Loucy (cell line): ENCODE results near the gene CACNA1I.

Source experiments
- H2AFZ ChIP-seq: fragments of 200-600 bp; sonication (generic); 2 replicates; pipeline ENCODE4 v1.6.0; 2016; ENCODE audit warnings: antibody characterized with exemption, mild to moderate bottlenecking, low read length, moderate library complexity
- H3F3A ChIP-seq: fragments of 200-600 bp; 2 replicates; pipeline ENCODE4 v1.6.0; 2016; ENCODE audit warnings: antibody characterized with exemption, low read depth, mild to moderate bottlenecking
- H3K27me3 ChIP-seq: fragments of 200-600 bp; sonication (generic); 2 replicates; pipeline ENCODE4 v1.6.1; 2014; ENCODE audit warnings: low read length, mild to moderate bottlenecking; ENCODE audit not compliant: insufficient read depth, poor library complexity, severe bottlenecking
- H3K36me3 ChIP-seq: fragments of 200-600 bp; sonication (generic); 2 replicates; pipeline ENCODE4 v1.6.1; 2016; ENCODE audit warnings: low read length; ENCODE audit not compliant: insufficient read depth
- H3K4me1 ChIP-seq: fragments of 200-600 bp; sonication (generic); 2 replicates; pipeline ENCODE4 v1.5.1; 2014; ENCODE audit warnings: low read length, mild to moderate bottlenecking; ENCODE audit not compliant: insufficient read depth, poor library complexity, severe bottlenecking
- H3K4me2 ChIP-seq: fragments of 200-600 bp; sonication (generic); 2 replicates; pipeline ENCODE4 v1.6.0; 2014; ENCODE audit warnings: antibody characterized with exemption, low read length, low read depth, mild to moderate bottlenecking; ENCODE audit not compliant: poor library complexity, severe bottlenecking
- H3K4me3 ChIP-seq: fragments of 200-600 bp; sonication (generic); 2 replicates; pipeline ENCODE4 v1.5.1; 2014; ENCODE audit warnings: low read length, mild to moderate bottlenecking, mixed read lengths; ENCODE audit not compliant: poor library complexity, severe bottlenecking
- H3K79me2 ChIP-seq: fragments of 200-600 bp; sonication (generic); 2 replicates; pipeline ENCODE4 v1.6.1; 2014; ENCODE audit warnings: low read length; ENCODE audit not compliant: insufficient read depth
- H3K9ac ChIP-seq: fragments of 200-600 bp; sonication (generic); 2 replicates; pipeline ENCODE4 v1.6.0; 2014; ENCODE audit warnings: mild to moderate bottlenecking, low read depth, low read length, moderate library complexity; ENCODE audit not compliant: poor library complexity, severe bottlenecking
- H3K9me2 ChIP-seq: fragments of 200-600 bp; sonication (generic); replicated peaks from 2 replicates; pipeline ENCODE4 v1.6.1; 2016; ENCODE audit warnings: low read depth, low read length, mixed read lengths
- H3K9me3 ChIP-seq: fragments of 200-600 bp; sonication (generic); 2 replicates; pipeline ENCODE4 v1.6.1; 2014; ENCODE audit warnings: mild to moderate bottlenecking, antibody characterized with exemption, low read length, low read depth; ENCODE audit not compliant: insufficient read depth
- H4K20me1 ChIP-seq: fragments of 200-600 bp; sonication (generic); 2 replicates; pipeline ENCODE4 v1.6.0; 2014; ENCODE audit warnings: antibody characterized with exemption, low read length, mild to moderate bottlenecking; ENCODE audit not compliant: insufficient read depth, poor library complexity, severe bottlenecking
- EZH2phosphoT487 ChIP-seq: fragments of 200-600 bp; IDR thresholded peaks from 2 replicates; pipeline ENCODE4 v1.6.1; 2018; ENCODE audit warnings: antibody characterized with exemption, mild to moderate bottlenecking, moderate library complexity, borderline replicate concordance
- TF ChIP-seq, protein P1 (sequence below): fragments of 200-600 bp; sonication (generic); conservative IDR thresholded peaks from 2 replicates; pipeline ENCODE4 v1.5.1; 2014; ENCODE audit warnings: mild to moderate bottlenecking, antibody characterized with exemption, low read length

CACNA1I gene

DNA sequence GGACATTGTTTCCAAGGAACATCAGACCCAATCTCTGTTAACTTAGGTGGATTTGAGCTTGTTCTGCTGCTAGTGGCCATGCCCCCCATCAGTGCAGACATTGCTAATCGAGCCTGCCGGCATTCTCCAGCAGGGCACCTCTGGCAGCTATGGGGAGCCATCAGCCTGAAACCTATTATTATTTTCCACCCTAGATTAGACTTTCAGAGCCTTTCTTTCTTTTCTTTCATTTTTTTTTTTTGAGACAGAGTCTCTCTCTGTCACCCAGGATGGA is 4.9 kb downstream of the CACNA1I start:
- Histone ChIP-seq H3K9me3 (no peaks in the 10 kb centered on the region), H3K4me3 (no peak overlapping the region), H3F3A (no peaks in the 10 kb centered on the region), H3K27me3 (no peaks in the 10 kb centered on the region), H3K36me3 (no peaks in the 10 kb centered on the region), H4K20me1 (no peaks in the 10 kb centered on the region), H3K4me2 (no peak overlapping the region), H2AFZ (no peak overlapping the region), H3K79me2 (no peaks in the 10 kb centered on the region), H3K4me1 (no peaks in the 10 kb centered on the region), H3K9me2 (no peaks in the 10 kb centered on the region), H3K9ac (no peak overlapping the region)
- TF ChIP-seq, protein P1, sequence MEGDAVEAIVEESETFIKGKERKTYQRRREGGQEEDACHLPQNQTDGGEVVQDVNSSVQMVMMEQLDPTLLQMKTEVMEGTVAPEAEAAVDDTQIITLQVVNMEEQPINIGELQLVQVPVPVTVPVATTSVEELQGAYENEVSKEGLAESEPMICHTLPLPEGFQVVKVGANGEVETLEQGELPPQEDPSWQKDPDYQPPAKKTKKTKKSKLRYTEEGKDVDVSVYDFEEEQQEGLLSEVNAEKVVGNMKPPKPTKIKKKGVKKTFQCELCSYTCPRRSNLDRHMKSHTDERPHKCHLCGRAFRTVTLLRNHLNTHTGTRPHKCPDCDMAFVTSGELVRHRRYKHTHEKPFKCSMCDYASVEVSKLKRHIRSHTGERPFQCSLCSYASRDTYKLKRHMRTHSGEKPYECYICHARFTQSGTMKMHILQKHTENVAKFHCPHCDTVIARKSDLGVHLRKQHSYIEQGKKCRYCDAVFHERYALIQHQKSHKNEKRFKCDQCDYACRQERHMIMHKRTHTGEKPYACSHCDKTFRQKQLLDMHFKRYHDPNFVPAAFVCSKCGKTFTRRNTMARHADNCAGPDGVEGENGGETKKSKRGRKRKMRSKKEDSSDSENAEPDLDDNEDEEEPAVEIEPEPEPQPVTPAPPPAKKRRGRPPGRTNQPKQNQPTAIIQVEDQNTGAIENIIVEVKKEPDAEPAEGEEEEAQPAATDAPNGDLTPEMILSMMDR: no peak
- no peak for TF ChIP-seq EZH2phosphoT487

DNA sequence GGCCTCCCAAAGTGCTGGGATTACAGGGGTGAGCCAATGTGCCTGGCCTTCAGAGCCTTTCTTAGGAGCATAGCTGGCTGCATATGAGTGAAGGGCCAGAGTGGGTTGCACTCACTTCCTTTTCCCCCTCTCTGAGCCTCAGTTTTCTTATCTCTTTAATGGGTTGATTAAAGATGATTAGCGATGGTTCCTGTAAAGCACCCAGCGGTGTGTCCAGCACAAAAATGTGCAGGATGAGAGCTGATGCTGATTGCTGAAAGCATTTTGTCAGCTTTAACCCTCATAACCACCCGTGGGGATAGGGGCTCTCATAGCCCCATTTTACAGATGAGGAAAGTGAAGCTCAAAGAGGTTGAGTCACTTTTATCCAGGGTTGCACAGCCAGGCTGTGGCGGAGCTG is 5.5 kb downstream of the CACNA1I start:
- H3F3A ChIP-seq: no peaks in the 10 kb centered on the region
- no peak overlapping the region for H3K4me3 ChIP-seq
- H3K9me3 ChIP-seq: no peaks in the 10 kb centered on the region
- no peaks in the 10 kb centered on the region for H3K79me2 ChIP-seq
- TF ChIP-seq EZH2phosphoT487: no peak
- TF ChIP-seq, protein P1: no peak
- H3K4me1 ChIP-seq: no peaks in the 10 kb centered on the region
- no peaks in the 10 kb centered on the region for H3K27me3 ChIP-seq
- H2AFZ ChIP-seq: no peak overlapping the region
- H3K4me2 ChIP-seq: no peak overlapping the region
- H3K9me2 ChIP-seq: no peaks in the 10 kb centered on the region
- no peak overlapping the region for H3K9ac ChIP-seq
- H3K36me3 ChIP-seq: no peaks in the 10 kb centered on the region
- H4K20me1 ChIP-seq: no peaks in the 10 kb centered on the region

DNA sequence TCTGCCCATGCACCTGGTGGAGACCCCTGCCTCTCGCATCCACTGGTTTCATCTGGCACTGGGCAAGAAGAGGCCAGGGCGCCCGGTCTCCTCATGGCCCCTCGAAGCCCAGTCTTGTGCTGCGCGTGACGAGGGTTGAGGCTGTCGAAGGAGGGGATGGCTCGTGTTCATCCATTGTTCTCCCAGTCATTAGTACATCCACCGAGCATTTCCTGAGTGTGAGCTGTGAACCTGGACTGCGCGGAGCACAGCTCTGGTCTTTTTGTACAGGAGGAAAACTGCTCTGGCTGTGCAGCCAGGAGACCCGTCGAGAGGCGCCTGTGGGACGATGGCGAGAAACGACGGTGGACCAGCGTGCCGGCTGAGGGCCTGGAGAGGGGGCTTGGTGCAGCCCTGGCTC is 6.8 kb downstream of the CACNA1I start:
- no peaks in the 10 kb centered on the region for H3K4me1 ChIP-seq
- H3K4me2 ChIP-seq: no peak overlapping the region
- H3K9me3 ChIP-seq: no peaks in the 10 kb centered on the region
- TF ChIP-seq EZH2phosphoT487: no peak
- TF ChIP-seq, protein P1: no peak
- H3K9ac ChIP-seq: no peak overlapping the region
- no peaks in the 10 kb centered on the region for H3K36me3 ChIP-seq
- no peak overlapping the region for H3K4me3 ChIP-seq
- no peaks in the 10 kb centered on the region for H3K27me3 ChIP-seq
- no peaks in the 10 kb centered on the region for H3K9me2 ChIP-seq
- H3K79me2 ChIP-seq: no peaks in the 10 kb centered on the region
- H3F3A ChIP-seq: no peaks in the 10 kb centered on the region
- no peaks in the 10 kb centered on the region for H4K20me1 ChIP-seq
- H2AFZ ChIP-seq: no peak overlapping the region
